GM18499 (cell line): Measurements from ENCODE around the gene PPIP5K2.
"Not testable (repeated sequence)": the region's sequence is repeated elsewhere in the genome, so short reads cannot be mapped to it uniquely, and the experiment has no call there.

Experiments
- ATAC-seq: cut with Tn5 transposase; IDR thresholded peaks from one replicate; pipeline ENCODE4 v1.9.1; 2021; ENCODE audit warnings: moderate number of reproducible peaks; ENCODE audit not compliant: insufficient read depth, unreplicated experiment

PPIP5K2 gene

DNA sequence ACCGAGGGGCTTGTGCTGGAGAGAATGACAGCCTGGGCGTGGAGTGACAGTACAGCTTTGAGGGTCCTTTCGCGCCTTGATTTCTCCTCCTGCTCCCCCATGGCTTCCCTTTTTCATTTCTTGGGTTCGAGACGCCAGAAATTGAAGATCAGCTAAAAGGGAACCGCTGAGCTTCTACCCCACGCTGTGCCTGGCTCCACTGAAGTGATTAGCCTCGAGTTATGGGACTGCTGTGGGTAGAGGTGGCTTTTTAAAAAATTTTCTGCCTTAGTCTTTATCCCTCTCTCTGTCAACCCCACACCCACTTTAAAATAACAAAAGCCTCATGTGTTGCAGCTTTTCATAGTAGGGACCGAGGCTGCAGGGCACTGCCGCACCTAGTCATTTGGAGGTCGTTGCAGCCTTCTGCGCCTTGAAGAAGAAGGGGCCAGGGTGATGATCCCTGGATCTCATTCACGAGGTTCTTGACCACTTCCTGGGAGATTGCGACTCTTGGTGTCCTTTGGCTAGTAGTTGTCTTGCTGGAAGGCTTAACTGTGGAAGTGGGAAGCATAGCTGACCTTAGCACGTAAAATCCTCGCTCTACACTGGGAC lies 603 bp downstream of the PPIP5K2 start:
- no peak for ATAC-seq

DNA sequence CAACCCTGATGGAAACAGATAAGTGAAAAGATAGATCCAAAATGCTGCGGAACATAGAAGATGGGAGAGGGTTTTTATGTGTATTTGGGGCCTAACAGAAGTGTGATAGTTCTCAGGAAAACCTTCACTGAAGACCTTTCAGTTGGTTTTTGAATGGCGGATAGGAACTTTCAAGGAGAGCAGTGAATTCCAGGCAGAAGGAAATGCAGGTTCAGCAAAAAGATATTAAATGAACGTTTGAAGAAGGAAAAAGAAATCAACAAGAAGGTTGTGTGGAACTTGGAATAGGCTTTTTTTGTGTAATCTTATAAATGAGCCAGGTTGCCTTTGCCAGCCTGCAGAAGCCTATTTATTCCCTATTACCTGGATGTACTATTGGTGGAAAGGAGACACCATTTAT lies 2.1 kb downstream of the PPIP5K2 start:
- no peak for ATAC-seq

DNA sequence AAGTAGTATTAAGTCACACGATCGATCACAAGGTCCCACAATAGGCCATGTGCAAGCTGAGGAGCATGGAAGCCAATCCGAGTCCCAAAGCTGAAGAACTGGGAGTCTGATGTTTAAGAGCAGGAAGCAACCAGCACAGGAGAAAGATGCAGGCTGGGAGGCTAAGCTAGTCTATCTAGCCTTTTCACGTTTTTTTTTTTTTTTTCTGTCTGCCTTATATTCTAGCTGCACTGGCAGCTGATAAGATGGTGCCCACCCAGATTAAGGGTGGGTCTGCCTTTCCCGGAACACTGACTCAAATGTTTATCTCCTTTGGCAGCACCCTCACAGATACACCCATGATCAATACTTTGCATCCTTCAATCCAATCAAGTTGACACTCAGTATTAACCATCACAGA lies 6.5 kb downstream of the PPIP5K2 start:
- no peak for ATAC-seq

DNA sequence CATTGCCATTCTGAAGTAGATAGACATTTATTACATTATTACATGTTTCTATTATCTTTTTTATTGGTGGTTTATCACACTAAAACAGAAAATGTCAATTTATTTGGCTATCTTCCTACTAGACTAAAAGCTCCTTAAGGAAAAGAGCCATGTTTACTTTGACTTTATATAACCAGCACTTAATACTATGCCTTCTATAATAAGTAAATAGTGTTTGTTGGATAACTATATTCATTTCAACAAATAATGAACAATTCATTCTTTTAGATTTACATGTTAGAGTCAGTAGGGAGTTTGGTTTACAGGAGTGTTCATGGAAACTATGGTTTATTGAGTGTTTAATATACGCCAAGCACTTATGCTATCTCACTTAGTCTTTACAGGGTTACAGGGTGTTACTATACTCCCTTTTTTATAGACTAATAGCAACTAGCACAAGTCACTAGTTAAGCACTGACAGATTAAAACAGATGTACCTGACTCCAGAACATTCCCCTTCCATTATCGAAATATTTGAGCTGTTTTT lies 7.3 kb downstream of the PPIP5K2 start:
- no peak for ATAC-seq

DNA sequence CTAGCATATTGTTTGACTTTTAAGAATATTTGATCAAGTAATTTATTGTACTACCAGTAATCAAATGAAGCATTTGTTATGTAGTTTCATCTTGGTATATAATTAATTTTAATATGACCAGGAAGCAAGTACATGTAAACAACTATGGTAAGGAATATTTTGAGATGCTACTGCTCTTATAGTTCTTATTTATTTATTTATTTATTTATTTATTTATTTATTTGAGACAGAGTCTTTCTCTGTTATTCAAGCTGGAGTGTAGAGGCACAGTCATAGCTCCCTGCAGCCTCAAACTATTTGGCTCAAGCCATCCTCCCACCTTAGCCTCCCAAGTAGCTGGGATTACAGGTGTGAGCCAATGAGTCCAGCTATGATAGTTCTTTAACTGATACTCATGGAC lies 8.1 kb downstream of the PPIP5K2 start:
- no peak for ATAC-seq

DNA sequence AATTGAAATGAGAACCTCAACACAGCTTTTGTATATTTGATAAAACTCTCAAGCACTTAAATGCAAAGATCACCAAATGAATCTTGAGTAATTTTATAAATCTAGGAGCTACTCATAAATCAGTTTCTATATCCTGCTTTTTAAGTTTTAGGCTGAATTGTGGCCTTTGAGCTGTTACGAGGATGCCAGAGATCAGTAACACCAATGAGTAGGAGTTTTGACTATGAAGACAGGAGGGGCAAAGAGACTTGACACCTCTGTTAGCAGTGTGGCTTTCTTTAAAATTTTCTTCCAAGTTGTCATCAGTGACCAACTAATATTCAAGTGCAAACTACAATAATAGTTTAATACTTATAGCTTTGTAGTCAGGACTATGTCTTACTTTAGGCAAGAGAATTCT lies 12.6 kb downstream of the PPIP5K2 start:
- no peak for ATAC-seq

DNA sequence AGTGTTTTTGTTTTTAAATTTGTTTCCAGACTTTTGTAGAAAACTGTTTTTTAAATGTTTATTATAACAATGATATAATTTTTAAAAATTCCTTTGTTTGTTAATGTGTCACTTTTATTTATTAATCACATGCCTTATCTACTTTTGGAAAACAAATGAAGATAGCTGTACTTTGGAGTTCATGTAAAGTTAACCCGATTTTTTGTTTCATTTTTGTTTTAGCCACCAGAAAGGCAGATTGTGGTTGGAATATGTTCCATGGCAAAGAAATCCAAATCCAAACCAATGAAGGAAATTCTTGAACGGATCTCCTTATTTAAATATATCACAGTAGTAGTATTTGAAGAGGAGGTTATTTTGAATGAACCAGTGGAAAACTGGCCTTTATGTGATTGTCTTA lies 13.1 kb downstream of the PPIP5K2 start:
- ATAC-seq = no peak

DNA sequence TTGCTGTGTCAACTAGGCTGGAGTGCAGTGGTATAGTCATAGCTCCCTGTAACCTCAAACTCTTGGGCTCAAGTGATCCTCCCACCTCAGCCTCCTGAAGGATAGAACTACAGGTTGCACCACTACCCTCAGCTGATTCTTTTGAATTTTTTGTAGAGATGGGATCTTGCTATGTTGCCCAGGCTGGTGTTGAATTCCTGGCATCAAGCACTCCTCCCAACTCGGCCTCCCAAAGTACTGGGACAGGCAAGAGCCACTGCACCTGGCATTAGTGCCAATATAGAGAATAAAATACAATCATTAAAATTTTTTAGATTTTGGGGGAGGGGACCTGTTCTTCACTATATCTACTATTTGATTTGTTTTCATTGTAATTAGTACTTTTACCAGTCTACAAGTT lies 15.4 kb downstream of the PPIP5K2 start:
- no peak for ATAC-seq

DNA sequence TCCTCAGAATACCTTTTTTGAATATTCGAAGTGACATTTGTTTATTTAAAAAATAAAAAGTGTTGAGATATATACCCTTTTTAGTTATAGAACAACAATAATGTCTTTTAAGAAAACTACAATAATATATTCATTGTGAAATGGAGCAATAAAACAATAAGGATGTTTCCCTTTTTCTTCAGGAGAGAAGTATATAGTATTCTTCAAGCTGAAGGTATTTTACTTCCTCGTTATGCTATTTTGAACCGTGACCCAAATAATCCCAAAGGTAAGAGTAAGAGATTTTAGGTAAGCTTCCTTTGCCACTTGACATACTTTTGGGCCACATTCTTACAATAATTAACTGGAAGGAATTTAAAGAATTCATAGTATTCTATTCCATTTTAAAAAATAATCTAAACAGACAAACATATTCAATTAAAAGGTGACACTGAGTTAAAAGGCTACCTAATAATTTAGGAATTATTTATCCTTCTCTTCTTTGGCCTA lies 18.1 kb downstream of the PPIP5K2 start:
- no peak for ATAC-seq

DNA sequence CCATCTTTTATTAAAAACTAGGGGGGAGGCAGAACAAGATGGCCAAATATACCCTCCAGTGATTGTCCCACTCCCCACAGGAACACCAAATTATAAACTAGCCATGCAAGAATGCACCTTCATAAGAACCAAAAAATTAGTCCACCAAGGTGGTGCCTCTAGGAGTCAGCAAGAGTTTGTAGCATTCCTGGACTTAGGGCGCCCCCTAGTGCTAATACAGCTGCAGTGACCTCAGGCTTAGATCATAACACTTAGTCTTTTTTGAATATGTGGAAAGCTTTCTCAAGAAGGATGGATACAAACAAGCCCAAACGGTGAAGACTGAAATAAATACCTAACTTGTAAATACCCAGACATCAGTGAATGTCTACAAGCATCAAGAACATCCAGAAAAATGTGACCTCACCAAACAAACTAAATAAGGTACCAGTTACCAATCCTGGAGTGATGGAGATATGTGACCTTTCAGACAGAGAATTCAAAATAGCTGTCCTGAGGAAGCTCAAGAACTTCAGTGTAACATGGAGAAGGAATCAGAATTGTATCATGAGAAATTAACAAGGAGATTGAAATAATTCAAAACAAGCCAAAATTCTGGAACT lies 19.3 kb downstream of the PPIP5K2 start:
- ATAC-seq = peak; percentile 96

DNA sequence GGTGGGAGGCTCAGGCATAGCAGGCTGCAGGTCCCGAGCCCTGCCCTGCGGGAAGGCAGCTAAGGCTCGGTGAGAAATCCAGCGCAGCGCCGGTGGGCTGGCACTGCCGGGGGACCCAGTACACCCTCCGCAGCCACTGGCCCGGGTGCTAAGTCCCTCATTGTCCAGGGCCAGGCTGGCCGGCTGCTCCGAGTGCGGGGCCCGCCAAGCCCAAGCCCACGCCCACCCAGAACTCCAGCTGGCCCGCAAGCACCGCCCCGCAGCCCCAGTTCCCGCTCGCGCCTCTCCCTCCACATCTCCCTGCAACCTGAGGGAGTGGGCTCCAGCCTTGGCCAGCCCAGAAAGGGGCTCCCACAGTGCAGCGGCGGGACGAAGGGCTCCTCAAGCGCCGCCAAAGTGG lies 22.0 kb downstream of the PPIP5K2 start:
- ATAC-seq = not testable (repeated sequence)

DNA sequence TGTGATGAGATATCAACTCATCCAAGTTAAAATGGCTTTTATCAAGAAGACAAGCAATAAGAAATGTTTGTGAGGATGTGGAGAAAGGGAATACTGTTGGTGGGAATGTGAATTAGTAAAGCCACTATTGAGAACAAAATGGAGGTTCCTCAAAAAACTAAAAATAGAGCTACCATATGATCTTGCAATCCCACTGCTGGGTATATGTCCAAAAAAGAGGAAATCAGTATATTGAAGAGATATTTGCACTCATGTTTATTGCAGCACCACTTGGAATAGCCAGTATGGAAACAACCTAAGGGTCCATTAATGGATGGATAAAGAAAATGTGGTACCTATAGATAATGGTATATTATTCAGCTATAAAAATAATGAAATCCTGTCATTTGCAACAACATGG lies 25.1 kb downstream of the PPIP5K2 start:
- no peak for ATAC-seq

DNA sequence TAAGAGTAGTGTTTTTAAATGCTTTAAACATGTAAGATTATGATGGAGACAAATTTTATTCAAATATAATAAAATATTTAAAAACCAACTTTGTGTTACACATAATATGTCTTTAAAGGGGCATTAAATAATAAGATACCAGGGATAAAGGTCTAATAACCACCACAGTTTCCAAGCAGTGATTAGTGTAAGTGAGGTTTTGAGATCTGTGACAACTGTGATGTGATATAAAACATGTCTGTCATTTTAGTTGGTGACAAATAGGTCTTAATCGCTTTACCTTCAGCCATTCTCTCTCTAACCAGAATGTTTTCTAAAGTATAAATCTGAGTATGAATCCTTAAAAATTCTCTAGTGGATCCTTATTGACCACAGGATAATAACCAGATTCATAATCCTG lies 28.1 kb downstream of the PPIP5K2 start:
- ATAC-seq = no peak

DNA sequence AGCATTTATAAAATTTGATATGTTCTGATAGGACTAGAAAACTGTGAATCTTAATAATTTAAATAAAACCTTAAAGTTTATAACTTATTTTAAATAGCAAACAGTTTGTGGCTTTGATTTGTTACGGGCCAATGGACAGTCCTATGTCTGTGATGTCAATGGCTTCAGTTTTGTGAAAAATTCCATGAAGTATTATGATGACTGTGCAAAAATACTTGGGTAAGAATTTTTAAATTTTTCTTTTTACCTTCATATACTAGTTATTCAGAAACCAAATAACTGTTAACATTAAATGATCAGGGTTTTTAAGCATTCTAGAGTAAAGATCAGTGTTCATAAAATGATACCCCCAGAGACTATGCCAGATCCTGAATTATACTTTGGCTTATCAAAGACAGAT lies 31.1 kb downstream of the PPIP5K2 start:
- no peak for ATAC-seq

DNA sequence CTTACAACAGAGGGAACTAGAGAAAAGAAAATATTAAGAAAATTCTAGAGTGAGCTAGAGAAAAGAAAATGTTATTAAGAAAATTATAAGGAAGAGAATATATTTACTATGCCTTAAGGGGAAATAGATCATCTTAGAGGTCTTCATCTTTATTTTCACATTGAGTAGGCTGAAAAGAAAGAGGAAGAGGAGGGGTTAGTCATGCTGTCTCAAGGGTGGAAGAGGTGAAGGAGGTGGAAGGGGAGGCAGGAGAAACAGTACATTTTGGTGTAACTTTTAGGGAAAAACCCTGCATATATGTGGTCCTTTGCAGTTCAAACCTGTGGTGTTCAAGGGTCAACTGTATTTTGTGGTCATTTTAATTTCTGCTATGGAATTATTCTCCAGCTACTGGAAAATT lies 46.6 kb downstream of the PPIP5K2 start:
- no peak for ATAC-seq

DNA sequence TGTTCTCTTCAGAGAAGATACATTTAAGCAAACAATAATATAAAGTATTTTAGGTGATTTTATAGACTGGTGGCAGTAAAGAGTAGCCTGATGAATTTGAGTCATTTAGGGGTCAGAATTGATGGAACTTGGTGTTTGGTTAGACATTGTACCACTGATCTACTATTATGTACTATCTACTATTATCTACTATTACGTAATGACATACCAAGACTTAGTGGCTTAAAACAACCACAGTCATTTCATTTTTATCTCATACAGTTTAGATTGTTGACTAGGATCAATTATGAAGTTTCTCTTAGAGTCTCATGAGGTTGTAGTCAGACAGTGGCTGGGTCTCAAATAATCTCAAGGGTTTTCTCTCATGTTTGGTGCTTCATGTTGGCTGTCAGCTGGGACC lies 54.0 kb downstream of the PPIP5K2 start:
- no peak for ATAC-seq

DNA sequence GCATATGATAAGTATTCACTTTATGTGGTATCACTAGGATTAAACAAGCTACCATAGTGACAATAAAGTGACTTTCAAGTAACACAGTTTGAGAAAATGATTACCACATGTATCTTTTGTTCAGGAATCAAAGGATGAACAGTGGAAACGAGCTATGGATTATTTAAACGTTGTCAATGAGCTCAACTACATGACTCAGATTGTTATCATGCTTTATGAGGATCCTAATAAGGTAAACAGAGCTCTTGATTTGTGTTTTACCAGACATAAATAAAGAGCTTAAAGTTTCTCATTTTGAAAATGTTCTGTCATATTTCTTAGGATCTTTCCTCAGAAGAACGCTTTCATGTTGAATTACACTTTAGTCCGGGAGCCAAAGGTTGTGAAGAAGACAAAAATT lies 57.4 kb downstream of the PPIP5K2 start:
- no peak for ATAC-seq

DNA sequence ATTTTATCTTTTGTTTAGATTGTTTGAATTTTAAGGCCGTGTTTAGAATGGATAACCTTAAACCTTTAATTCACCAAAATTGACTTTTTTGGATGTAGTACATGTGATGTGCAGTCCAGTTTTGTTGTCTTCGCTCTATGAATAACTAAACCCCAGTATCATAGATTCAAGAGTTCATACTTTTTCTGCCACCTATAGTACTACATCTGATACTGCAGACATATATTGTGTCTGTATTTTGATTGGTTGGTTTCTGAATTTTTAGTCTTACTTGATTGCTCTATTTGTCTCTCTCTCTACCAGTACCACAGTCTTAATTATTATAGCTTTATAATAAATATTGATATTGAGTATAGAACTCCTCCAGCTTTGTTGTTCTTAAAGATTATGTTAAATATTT lies 58.1 kb downstream of the PPIP5K2 start:
- ATAC-seq = no peak

DNA sequence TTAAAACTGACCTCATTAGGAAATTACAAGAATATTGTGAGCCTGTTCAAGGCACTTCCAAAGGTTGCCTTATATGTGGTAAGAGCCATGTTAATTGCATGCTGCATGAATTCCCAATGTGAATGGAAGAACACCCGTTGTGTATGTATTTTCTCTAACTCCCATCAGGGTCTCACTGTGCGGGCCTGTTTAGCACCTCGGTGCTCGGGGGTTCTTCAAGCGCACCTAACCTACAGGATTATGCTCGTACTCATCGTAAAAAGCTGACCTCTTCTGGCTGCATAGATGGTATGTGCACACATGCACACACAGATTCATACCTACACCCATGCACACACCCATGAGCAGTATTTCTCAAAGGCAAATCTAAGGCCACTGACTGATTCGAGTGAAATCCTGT lies 66.1 kb downstream of the PPIP5K2 start:
- no peak for ATAC-seq

DNA sequence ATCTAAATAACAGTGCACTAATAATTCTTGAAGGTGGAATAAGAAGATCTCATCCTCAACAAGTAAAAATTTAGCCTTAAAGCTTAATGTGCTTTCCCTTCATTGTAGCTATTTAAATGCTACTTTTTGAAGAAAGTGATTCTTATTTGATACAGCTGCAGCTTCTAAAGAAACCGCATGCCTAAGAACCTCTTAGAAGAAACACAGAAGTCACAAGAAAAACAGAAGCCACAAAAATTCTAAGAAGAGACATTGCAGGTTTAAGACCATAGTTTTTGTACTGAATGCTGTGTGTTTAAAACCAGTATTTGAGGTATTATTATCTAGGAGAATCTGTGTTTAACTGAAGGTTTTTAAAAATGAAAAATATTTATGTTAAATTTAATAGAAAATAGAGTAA lies 68.3 kb downstream of the PPIP5K2 start:
- ATAC-seq = no peak

DNA sequence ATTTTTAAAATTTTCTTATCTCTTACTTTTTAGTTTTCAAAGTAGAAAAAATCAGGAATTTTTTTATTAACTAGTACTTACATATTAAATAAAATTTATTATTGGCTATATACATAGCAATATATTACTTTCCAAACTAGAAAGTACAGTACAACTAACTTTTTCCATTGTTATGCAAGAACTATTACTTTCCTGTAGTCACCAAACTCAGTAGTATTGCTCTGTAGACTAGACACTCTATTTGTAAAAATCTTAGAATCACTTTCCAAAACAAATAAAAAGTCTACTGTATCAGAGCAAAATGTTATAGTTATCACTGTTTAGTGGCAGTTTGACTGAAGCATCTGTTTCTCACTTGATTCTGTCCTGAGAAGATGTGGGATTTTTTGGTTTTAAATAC lies 83.1 kb downstream of the PPIP5K2 start:
- no peak for ATAC-seq

DNA sequence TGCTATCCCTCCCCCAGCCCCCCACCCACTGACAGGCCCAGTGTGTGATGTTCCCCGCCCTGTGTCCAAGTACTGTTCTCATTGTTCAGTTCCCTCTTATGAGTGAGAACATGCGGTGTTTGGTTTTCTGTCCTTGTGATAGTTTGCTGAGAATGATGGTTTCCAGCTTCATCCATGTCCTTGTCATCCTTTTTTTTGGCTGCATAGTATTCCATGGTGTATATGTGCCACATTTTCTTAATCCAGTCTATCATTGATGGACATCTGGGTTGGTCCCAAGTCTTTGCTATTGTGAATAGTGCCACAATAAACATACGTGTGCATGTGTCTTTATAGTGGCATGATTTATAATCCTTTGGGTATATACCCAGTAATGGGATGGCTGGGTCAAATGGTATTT lies 84.9 kb downstream of the PPIP5K2 start:
- not testable (repeated sequence) for ATAC-seq
